ENCODE measurements around the gene MCU.

Gene MCU

GRCh38 chr10:72846238-72846637 lies 154.3 kb downstream of the MCU start:
- DNase-seq (ENCODE audit: low spot score): peak; percentile 43

GRCh38 chr10:72847681-72848080 lies 155.7 kb downstream of the MCU start:
- DNase-seq (ENCODE audit: low spot score): peak; percentile 5

- no peak for DNase-seq (ENCODE audit: low spot score)
These were observed 158.9 kb downstream of the MCU start for GRCh38 chr10:72850861-72851260.

GRCh38 chr10:72851509-72851908 lies 159.6 kb downstream of the MCU start:
- DNase-seq (ENCODE audit: low spot score): no peak

DNA sequence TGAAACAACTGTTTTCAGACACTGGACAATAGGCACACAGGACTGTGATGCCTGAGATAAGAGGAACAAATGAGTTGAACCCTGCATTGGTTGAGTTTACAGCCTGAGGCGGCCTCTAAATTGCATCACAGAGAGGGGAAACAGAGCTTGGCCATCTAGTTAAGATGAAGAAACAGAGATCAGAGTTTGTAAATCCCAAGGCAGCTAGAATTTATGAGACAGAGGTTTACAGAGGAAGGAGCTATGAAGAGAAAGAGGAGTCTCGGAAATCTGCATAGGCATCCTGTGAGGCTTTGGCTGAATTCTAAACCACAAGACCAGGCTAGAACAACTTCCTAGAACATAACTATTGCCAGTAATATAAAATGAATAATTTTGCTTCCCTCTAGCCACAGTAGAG lies 160.6 kb downstream of the MCU start:
- no peak for DNase-seq (ENCODE audit: low spot score)

- DNase-seq (ENCODE audit: low spot score): no peak
These were observed 163.2 kb downstream of the MCU start for GRCh38 chr10:72855129-72855528.

GRCh38 chr10:72855790-72856189 lies 163.8 kb downstream of the MCU start:
- DNase-seq (ENCODE audit: low spot score): no peak

- DNase-seq (ENCODE audit: low spot score): no peak
These were observed 166.1 kb downstream of the MCU start for GRCh38 chr10:72858067-72858466.

- DNase-seq (ENCODE audit: low spot score): no peak
These were observed 171.0 kb downstream of the MCU start for GRCh38 chr10:72862957-72863356.

DNA sequence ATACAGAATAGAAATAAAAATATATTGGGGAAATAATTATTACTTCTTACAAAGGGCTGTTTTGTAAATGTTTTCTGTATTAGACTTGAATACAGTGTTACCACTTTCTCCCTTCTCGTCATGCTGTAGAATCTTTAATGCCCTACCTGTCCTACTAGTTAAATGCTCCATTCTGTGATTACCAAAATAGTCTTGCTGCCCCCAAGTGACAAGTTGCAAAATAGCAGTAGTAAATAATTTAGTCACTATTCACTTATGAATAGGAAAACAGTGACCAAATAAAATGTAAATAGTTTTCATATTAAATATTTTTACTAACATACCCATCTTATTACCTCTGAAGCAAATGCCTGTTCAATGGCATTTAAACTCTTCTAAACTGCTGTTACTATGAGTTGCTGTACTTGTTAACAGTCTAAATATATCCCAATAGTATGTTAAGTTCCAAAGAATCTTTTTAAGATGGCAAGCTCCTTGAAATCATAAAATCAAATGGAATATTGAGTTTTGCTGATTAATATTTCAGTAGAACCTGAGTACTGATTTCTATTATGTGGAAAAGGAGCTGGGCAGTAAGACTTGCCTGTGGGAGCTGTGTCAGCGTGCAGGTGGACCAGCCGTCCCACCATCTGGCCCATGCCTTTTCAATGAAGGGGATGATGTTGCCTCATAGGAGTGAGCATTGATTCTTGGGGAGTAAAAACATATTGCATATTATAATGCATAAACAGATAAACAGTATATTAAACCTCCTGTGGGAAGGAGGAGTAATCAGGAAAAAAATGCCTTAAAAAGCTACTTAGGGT lies 183.5 kb downstream of the MCU start:
- DNase-seq (ENCODE audit: low spot score): peak; percentile 29

DNA sequence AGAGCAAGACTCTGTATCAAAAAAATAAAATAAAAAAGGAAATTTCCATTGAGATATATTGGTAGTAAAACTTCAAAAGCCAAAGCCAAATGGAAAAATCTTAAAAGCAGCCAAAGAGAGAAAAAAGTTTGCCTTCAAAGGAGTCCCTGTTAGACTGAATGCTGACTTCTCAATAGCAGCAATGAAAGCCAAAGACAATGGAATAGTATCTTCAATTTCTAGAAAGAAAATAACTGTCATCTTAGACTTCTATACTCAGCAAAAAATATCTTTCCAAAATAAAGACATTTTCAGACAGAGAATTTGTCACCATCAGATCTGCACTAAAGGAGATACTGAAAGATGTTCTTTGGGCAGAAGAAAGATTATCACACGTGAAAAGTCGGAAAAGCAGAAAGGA lies 187.3 kb downstream of the MCU start:
- no peak for DNase-seq (ENCODE audit: low spot score)

- no peak for DNase-seq (ENCODE audit: low spot score)
These were observed 189.3 kb downstream of the MCU start for GRCh38 chr10:72881291-72881690.

GRCh38 chr10:72883861-72884260 lies 191.9 kb downstream of the MCU start:
- DNase-seq (ENCODE audit: low spot score): no peak

DNA sequence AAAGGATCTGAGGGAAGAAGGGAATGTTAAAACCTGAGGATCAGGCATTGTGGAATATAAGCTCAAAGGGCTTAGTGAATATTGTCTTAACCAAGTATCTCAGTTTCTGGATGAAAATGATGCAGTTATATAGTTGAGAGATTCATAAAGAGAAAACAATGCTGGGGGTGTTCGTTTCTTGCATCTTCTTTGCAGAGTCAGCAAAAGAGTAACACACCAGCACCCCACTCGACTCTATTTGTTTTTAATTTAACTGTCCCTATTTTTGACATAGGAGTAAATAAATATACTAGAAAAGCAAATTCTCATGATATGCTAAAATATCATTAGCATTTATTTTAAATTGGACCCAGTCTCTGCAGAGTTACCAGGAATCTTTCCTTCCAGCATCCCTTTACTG lies 194.0 kb downstream of the MCU start:
- DNase-seq (ENCODE audit: low spot score): no peak

GRCh38 chr10:72886621-72887020 lies 194.7 kb downstream of the MCU start:
- no peak for DNase-seq (ENCODE audit: low spot score)

- DNase-seq (ENCODE audit: low spot score): no peak
These were observed 195.1 kb downstream of the MCU start for GRCh38 chr10:72887043-72887442.

DNA sequence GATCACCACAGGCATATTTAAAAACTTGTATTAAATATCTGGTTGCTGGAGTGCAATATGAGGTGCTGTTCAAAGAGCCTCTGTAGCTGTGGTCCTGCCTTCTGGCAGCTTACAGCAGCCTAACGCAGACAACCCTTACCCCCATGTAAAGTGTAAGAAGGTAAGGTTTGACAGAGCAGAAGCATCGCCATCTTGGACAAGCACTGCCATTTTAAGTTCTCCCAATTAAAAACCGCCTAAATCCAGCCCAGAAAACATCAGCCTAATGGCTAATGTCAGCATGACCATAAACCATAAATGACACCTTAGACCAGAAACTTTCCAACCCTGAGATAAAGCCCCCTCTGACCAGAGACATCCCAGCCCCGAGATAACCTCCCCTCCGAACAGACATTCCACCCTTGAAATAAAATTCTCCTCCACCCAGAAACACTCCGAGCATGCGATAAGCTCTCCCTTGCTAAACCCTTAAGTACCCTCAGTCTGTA lies 196.3 kb downstream of the MCU start:
- no peak for DNase-seq (ENCODE audit: low spot score)

DNA sequence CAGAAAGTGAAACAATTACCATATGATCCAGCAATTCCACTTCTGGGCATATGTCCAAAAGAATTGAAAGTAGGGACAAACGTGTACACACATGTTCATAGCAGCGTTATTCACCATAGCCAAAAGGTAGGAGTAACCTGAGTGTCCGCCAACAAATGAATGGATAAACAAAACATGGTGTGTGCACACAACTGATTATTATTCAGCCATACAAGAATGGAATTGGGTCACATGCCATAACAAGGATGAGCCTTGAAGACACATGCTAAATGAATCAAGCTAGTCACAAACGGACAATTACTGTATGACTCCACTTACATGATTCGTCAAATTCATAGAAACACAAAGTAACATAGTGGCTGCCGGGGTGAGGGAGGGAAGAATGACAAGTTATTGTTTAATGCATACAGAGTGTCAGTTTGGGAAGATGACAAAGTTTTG lies 197.5 kb downstream of the MCU start:
- DNase-seq (ENCODE audit: low spot score): no peak

GRCh38 chr10:72890086-72890485 lies 198.1 kb downstream of the MCU start:
- DNase-seq (ENCODE audit: low spot score): no peak

GRCh38 chr10:72893136-72893798 lies 201.3 kb downstream of the MCU start, which contains the start of gene OIT3:
OIT3 (plus strand) TSS chr10:72893739; CDS start chr10:72893799, 60 bp downstream.
- no peak for DNase-seq (ENCODE audit: low spot score)

GRCh38 chr10:72895236-72895850 lies 203.4 kb downstream of the MCU start:
- no peak for DNase-seq (ENCODE audit: low spot score)

DNA sequence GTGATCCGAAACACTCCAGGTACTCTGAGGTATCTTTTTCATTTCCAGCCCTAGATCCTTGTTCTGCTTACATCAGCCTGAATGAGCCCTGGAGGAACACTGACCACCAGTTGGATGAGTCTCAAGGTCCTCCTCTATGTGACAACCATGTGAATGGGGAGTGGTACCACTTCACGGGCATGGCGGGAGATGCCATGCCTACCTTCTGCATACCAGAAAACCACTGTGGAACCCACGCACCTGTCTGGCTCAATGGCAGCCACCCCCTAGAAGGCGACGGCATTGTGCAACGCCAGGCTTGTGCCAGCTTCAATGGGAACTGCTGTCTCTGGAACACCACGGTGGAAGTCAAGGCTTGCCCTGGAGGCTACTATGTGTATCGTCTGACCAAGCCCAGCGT lies 206.7 kb downstream of the MCU start:
- DNase-seq (ENCODE audit: low spot score): no peak

DNA sequence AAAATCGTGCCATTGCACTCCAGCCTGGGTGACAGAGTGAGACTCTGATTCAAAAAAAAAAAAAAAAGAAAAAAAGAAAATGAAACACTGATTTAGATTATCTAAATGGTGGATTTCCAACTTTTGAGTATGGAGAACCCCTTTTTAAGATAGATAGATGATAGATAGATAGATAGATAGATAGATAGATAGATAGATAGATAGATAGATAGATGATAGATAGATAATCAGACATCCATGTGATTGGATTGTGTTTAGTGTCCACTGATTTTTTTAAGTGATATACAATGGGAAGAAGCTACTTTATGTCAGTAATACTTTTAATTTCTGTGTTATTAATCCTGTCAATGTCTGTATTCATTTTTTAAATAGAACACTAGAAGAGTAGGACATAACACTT lies 207.6 kb downstream of the MCU start:
- DNase-seq (ENCODE audit: low spot score): no peak
